ENCODE data around the gene PSMD12.
"Not testable (repeated sequence)": the region's sequence is repeated elsewhere in the genome, so short reads cannot be mapped to it uniquely, and the experiment has no call there.

PSMD12 gene

GRCh38 chr17:67358612-67359011 lies 7.8 kb downstream of the PSMD12 start:
- no peak for DNase-seq (ENCODE audit: low read depth in 2 of 2)

DNA sequence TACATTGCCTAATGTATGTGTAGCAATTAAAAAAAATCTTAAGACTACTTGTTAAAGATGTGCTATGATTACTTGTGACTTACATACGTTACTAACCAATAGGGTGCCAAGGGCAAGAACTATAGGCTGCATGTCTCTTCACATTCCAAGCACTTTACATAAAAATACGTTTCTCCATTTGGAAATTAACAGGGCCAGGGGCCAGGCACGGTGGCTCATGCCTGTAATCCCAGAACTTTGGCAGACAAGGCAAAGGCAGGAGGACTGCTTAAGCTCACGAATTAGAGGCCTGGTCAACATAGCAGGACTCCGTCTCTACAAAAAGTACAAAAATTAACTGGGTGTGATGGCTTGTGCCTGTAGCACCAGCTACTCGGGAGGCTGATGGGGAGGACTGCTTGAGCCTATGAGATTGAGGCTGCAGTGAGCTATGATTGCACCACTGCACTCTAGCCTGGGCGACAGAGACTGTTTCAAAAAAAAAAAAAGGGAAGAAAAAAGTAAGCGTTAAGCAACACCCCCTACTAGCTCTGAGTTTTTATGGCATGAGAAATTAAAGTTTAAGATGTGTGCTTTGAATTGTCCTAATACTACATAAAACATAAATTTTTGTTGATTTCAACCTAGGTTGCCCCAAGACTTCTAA lies 12.3 kb downstream of the PSMD12 start:
- no peak for DNase-seq (ENCODE audit: low read depth in 2 of 2)

DNA sequence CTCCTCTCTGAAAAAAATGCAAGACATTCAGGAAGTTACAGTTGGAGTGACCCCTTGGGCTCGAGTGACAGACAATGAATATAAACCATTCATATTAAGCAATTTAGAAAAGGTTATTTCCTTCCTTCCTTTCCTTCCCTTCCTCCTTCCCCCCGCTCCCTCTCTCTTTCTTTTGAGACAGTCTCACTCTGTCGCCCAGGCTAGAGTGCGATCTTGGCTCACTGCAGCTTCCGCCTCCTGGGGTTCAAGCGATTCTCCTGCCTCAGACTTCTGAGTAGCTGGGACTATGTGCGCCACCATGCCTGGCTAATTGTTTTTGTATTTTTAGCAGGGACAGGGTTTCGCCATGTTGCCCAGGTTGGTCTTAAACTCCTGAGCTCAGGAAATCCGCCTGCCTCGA lies 13.2 kb downstream of the PSMD12 start:
- DNase-seq (ENCODE audit: low read depth in 2 of 2), result no peak

- no peak for DNase-seq (ENCODE audit: low read depth in 2 of 2)
These were observed 17.0 kb downstream of the PSMD12 start for GRCh38 chr17:67349420-67349819.

DNA sequence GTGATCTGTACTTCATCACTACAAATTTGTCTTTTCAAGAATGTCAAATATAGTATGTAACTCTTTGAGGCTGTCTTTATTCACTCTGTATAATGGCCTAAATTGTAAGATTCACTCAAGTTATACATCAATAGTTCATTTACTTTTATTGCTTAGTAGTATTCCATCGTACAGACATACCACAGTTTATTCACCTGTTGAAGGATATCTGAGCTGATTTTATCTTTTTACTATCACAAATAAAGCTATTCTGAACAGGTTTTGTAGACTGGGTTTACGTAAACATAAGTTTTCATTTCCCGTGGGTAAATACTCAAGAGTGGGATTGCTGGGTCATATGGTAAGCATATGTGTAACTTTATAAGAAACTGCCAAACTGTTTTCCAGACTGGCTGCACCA lies 18.6 kb downstream of the PSMD12 start:
- DNase-seq (ENCODE audit: low read depth in 2 of 2), result no peak

DNA sequence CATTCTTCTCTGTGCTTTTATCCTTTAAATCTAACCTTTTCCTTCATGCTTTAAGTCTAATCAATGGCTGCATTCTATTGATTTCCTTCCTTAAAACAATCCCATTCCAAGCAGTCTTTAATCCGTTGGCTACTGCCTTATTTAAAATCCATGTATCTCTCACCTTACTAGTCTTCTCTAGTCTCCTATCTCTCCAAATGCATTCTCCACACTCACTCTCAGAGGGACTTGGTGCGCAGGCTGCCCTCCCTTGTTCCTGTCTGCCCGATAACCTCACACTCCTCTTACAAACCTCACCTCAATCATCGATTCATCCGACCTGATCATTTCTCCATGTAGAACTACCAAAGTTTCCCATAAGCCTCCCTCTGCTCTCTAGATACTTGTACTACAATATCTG lies 23.1 kb downstream of the PSMD12 start:
- DNase-seq (ENCODE audit: low read depth in 2 of 2), result no peak

GRCh38 chr17:67338353-67338752 lies 28.0 kb downstream of the PSMD12 start:
- not testable (repeated sequence) for DNase-seq (ENCODE audit: low read depth in 2 of 2)

DNA sequence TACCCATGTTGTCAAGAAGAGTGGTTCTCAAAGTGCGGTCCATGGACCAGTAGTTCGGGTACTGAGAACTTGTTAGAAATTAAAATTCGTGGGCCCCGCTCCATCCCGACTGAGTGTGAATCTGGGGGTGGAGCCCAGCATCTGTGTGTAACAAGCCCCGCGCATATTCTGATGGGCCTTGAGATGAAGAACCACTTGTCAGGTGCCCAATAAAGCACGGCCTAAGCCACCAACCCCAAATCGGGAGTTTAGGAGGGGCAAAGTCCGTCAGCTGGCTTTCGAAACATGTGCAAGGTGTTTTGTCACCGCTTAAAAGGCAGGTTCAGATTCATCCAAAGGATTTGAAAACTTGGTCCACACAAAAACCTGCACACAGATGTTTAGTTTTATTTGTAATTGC lies 29.5 kb downstream of the PSMD12 start:
- no peak for DNase-seq (ENCODE audit: low read depth in 2 of 2)

DNA sequence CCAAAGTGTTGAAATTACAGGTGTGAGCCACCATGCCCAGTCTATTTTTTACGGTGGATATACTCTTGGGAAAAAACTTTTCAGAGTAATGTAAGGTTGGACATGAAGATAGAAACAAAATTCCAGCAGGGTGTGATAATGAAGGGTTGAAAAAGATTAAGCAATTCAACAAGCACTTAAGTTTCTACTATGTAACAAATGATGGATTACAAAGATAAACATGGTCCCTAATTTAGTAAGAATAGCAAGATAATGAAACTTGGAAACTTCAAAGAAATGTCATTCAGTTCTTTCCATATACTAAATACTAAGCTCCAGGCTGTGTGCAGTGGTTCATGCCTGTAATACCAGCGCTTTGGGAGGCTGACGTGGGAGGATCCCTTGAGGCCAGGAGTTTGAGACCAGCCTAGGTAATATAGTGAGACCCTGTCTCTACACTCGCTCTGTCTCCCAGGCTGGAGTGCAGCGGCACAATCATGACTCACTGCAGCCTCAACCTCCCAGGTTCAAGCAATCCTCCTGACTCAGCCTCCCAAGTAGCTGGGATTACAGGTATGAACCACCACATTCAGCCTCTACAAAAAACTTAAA lies 31.0 kb downstream of the PSMD12 start:
- no peak for DNase-seq (ENCODE audit: low read depth in 2 of 2)

DNA sequence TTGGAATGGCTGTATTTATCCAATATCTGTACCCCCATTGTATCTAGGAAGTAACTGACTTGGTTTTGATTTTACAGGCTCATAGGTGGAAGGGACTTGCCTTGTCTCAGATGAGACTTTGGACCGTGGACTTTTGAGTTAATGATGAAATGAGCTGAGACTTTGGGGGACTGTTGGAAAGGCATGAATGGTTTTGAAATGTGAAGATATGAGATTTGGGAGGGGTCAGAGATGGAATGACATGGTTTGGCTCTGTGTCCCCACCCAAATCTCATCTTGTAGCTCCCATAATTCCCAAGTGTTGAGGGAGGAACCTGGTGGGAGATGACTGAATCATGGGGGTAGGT lies 34.2 kb downstream of the PSMD12 start:
- DNase-seq (ENCODE audit: low read depth in 2 of 2), result not testable (repeated sequence)

- not testable (repeated sequence) for DNase-seq (ENCODE audit: low read depth in 2 of 2)
These were observed 34.8 kb downstream of the PSMD12 start for GRCh38 chr17:67331381-67332161.

DNA sequence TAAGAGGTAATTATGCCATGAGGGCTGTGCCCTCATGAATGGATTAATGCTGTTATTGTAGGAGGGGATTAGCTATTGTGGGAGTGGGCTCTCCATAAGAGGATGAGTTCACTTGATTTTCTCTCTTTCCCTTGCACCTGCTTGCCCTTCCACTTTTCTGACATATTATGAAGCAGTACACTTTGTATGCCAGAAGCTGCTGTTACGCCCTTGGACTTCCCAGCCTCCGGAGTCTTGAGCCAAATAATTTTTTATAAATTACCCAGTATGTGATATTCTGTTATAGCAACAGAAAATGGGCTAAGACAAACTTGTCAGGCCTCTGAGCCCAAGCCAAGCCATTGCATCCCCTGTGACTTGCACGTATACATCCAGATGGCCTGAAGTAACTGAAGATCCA lies 38.4 kb downstream of the PSMD12 start:
- no peak for DNase-seq (ENCODE audit: low read depth in 2 of 2)

DNA sequence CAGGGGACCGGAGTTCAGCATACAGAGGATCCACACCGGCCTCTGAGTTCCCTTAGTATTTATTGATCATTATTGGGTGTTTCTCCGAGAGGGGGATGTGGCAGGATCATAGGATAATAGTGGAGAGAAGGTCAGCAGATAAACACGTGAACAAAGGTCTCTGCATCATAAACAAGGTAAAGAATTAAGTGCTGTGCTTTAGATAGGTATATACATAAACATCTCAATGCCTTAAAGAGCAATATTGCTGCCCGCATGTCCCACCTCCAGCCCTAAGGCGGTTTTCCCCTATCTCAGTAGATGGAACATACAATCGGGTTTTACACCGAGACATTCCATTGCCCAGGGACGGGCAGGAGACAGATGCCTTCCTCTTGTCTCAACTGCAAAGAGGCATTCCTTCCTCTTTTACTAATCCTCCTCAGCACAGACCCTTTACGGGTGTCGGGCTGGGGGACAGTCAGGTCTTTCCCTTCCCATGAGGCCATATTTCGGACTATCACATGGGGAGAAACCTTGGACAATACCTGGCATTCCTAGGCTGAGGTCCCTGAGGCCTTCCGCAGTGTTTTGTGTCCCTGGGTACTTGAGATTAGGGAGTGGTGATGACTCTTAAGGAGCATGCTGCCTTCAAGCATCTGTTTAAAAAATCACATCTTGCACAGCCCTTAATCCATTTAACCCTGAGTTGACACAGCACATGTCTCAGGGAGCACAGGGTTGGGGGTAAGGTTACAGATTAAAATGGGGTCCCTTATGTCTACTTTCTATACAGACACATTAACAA lies 39.2 kb downstream of the PSMD12 start:
- DNase-seq (ENCODE audit: low read depth in 2 of 2), result not testable (repeated sequence)

DNA sequence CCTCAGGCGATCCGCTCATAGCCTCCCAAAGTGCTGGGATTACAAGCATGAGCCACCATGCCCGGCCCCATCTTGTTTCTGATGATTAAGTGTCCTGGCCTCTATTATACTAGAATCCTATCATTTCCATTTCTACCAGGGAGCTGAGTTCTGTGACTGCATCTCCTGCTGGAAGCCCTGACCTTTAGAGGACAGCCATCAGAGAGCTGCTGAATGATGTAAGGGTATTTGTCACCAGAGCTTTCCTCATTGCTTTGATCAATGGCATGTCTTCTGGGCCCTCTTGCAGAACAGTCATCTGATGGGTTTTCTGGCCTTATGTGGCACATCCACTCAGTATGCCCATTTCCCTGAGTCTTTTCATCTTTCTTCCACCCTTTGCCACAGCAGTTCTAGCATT lies 39.9 kb downstream of the PSMD12 start:
- DNase-seq (ENCODE audit: low read depth in 2 of 2), result no peak

DNA sequence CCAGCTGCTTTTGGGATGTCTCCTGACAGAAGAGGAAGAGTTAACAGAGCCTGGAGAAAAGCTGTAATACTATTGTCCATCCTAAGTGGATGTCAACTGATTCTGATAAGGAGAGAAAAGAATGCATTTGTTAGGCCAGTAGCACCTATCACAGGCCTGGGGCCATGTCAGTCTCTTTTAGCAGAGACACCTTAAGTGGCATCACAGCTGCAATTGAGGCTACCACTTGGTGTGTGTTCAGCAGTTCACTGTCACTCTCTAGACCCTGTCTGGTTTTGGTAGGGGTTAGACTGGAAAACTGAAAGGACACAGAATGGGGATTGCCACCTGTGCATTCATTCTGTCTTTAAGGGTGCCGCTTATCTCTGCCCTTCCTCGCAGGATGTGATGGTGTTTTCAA lies 42.0 kb downstream of the PSMD12 start:
- no peak for DNase-seq (ENCODE audit: low read depth in 2 of 2)

- no peak for DNase-seq (ENCODE audit: low read depth in 2 of 2)
These were observed 42.9 kb downstream of the PSMD12 start for GRCh38 chr17:67323445-67323844.

DNA sequence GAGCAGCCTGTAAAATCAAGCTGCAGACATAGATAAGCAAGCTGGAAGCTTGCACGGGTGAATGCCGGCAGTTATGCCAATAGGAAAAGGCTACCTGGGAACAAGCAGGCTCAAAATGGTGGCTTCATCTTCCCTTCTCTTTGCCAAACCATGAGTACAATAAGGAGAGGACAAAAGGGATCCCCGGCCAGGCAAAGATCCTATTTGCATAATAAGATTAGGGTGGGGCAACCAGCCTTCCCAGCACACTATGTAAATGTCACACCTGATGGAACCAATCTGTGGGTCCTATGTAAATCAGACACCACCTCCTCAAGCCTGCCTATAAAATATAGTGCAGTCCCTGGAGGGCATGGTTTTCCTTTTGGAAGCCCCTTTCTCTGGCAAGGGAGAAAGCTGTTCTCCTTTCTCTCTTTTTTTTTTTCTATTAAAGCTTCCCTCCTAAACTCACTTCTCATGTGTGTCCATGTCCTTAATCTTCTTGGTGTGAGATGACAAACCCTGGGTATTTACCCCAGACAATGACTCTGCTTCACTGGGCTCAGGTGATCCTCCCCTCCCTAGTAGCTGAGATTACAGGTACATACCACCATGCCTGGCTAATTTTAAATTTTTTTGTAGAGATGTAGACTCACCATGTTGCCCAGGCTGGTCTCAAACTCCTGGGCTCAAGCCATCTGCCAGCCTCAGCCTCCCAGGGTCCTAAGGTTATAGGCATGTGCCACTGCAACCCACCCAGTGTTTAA lies 44.2 kb downstream of the PSMD12 start:
- no peak for DNase-seq (ENCODE audit: low read depth in 2 of 2)

DNA sequence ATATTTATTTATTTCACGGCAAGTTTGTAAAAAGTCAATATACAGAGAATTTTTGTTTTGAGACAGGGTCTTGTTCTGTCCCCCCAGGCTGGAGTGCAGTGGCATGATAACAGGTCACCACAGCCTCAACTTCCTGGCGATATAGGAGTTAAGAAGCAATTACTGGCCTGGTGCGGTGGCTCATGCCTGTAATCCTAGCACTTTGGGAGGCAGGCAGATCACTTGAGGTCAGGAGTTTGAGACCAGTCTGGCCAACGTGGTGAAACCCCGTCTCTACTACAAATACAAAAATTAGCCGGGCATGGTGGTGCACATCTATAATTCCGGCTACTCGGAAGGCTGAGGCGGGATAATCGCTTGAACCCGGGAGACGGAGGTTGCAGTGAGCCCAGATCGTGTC lies 44.9 kb downstream of the PSMD12 start:
- not testable (repeated sequence) for DNase-seq (ENCODE audit: low read depth in 2 of 2)

DNA sequence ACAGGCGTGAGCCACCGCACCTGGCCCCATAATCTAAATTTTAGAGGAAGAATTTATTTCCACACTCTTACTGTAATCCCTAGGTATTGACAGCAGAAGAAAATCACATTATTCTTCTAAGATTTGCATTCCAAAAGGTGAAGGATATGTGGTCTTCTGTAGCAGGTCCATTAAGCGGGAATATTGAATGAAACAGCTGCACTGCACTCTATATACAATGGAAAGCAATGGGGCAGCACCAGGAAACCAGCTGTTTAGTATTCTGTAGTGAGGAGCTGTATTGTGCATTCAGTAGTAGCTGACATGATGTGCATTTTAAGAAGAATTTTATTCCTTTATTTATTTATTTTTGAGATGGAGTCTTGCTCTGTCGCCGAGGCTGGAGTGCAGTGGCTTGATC lies 49.6 kb downstream of the PSMD12 start:
- DNase-seq (ENCODE audit: low read depth in 2 of 2), result no peak

GRCh38 chr17:67315865-67316264 lies 50.5 kb downstream of the PSMD12 start:
- no peak for DNase-seq (ENCODE audit: low read depth in 2 of 2)

GRCh38 chr17:67312265-67312664 lies 54.1 kb downstream of the PSMD12 start:
- no peak for DNase-seq (ENCODE audit: low read depth in 2 of 2)

DNA sequence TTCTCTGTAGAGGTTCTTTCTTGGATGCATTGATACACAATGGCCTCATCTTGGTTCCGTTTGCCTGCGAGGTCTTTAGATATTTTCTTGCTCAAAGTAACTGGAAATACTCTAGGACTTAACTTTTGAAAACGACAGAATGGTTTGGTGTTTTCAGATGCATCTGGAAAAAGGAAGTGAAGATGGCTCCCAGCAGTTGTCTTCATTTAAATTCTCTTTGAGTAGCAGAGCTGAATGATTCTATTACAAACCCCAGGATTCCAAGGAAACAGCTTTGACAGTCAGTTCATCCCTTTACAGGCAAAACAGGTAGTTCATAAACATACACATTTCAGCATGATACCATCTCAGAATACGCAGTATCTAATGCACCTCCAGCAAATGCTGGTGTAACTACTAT lies 54.8 kb downstream of the PSMD12 start:
- DNase-seq (ENCODE audit: low read depth in 2 of 2), result no peak
